Measurements from ENCODE around the gene MYOM3.

MYOM3 gene

GRCh38 chr1:24113641-24114033 is 1.7 kb upstream of the MYOM3 start:
- no peak for FAIRE-seq

DNA sequence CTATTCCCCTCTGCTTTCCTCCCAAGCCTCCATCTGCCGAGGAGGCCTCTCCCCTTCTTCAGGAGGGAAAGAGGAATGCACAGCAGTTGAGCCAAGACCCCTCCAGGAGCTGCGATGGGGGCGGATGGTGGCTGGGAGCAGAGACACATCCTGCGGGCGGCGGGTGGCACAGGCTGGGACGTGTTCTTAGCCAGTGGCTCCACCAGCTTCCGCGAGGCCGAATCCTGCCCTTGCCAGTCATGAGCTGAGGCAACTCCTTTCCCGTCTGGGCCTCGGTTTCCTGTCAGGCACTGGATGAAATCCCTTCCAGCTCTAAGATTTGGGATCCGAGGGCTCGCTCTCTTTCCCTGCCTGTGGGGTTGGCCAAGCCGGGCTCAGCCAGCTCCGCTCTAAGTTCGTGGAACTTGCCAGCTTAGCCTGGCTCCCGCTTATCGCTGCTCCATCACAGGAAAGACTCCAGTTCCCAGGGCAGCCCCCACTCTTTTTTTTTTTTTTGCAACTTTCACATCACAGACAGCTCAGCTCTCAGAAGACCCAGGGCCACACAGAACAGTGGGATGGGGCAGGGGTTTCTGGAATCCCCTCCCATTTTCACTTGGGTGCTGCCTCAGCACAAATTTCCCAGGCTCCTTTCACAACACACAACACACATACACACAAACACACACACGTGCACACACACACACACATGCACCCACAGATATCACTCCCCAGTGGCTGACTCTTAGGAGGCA is 506 bp downstream of the MYOM3 start:
- FAIRE-seq, result no peak

- FAIRE-seq, result no peak
Measured at GRCh38 chr1:24110642-24111261, 1.2 kb downstream of the MYOM3 start.

- FAIRE-seq, result no peak
Measured at GRCh38 chr1:24109686-24110475, 2.1 kb downstream of the MYOM3 start.

- FAIRE-seq, result no peak
Measured at GRCh38 chr1:24109166-24109483, 2.8 kb downstream of the MYOM3 start.

DNA sequence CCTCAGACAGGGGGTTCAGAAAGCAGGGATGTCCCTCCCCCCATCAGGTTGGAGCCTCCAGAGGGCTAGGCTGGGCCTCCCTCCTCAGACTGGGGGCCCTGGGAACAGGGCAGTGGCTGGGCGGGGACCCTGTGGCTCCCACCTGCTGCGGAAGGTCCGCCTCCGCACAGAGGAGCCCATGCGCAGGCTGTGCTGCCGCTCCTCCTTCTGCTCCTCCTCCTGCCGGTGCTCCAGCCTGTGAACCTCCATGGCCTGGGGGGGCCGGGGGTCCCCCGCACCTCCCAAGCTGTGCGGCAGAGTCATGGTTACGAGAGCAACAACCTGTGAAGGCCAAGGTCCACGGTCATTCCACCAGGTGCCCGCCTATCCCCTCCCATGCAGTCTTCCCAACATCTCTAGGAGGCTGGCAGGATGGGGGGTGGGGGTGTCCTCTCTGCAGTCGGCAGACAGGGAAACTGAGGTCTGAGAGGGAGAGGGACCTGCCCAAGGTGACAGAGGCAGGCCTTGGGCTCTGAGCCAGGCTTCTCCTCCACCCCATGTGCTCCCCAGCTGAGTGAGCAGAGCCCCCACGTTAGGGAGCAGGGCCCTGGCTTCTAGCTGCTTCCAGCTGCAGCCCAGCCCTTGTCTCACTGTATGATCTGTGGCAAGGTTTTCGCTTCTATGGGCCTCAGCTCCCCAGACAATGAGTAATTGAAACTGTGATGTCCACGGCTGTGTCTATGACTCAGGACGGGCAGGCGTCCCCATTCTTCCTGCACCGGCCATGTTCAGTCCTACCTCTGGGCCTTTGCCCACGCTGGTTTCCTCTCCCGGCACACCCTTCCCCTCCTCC is 3.4 kb downstream of the MYOM3 start:
- no peak for FAIRE-seq

DNA sequence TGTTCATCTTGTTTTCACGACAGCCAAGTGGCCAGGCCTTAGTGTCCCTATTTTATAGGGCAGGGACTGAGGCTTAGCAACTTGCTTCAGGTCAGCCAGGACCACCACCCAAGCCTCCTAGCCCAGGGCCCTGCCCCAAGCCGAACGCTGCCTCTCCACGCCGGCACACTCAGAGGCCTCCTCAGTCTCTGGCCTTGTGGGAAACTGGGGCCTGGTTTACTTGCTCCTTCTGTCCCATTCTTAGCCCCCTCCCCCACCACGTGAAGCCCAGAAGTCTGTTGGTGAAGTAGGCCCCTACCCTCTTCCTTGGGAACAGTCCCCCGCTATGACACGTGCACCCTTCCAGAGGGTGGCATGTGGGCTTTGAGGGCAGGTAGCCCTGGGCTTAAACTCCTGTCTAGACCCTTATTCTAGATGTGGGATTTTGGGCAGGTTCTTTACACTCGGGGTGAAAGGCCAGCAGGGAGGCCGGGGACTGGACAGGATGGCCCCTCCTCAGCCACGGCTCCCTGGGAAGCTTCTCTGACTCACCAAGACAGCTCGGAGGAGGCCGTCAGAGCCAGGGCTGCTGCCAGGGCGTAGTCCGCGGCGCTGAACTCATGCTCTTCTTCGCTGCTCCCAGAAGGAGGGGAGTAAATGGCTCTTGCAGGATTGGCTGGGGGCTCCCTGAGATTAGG is 4.3 kb downstream of the MYOM3 start:
- no peak for FAIRE-seq

- no peak for FAIRE-seq
Measured at GRCh38 chr1:24105368-24106160, 6.4 kb downstream of the MYOM3 start.

GRCh38 chr1:24104854-24105253 is 7.1 kb downstream of the MYOM3 start:
- no peak for FAIRE-seq

GRCh38 chr1:24103879-24104278 is 8.1 kb downstream of the MYOM3 start:
- no peak for FAIRE-seq

DNA sequence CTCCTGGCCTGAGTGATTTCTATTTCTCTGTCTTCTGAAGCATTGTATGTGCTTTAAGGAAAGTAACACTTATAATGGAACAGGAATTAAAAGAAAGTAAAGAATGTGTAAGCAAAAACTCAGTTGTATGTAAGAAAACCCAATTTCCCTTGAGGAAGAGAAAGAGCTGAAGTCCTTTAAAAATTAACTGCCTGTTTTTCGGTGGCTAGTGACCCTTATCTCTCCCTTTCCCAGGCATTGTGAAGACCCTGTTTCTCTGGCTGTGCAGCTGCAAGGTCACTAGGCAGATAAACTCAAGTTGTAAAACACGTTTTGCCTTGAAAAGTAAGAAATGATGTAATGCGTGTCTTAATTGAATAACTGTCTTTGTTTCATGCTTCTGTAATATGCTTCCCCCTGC is 8.5 kb downstream of the MYOM3 start:
- FAIRE-seq, result no peak

GRCh38 chr1:24102961-24103360 is 9.0 kb downstream of the MYOM3 start:
- no peak for FAIRE-seq

GRCh38 chr1:24101796-24102586 is 9.9 kb downstream of the MYOM3 start:
- FAIRE-seq, result no peak

GRCh38 chr1:24100945-24101737 is 10.8 kb downstream of the MYOM3 start:
- no peak for FAIRE-seq

GRCh38 chr1:24098943-24099638 is 12.8 kb downstream of the MYOM3 start:
- no peak for FAIRE-seq

DNA sequence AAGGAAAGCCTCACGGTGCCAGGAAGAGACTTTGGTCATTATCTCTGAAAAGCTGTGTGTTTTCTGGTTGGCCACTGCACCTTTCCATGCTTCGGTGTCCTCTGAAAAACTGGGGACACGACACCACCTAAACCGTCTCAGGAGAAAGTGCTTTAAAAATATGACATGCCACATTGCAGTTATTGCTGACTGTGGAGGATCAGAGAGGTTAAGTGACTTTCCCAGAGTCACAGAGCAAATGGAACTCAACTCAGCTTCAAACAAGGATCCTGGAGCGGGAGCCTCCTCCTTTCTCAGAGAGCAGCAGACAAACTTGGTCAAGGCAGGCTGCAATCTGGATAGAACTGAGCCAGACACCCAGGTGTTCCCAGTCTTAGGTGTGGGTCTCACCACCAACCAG is 13.8 kb downstream of the MYOM3 start:
- no peak for FAIRE-seq

DNA sequence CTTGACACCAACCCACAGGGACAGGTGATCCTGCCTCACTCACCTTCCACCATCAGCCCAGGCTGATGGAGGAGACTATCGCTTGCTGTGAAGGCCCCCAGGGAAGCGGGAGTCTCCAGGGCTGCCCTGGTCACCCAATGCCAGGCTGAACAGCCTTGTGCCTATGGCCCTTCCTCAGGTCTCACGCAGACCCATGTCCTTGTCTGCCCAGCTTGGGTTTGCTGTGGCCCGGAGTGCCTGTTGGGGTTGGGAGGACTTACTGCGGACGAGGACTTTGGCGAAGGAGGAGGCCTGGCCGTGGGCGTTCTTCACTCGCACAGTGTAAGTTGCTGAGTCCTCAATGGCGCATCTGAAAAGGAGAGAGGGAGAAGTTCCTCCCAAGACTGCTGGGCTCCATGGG is 14.3 kb downstream of the MYOM3 start:
- FAIRE-seq, result no peak

DNA sequence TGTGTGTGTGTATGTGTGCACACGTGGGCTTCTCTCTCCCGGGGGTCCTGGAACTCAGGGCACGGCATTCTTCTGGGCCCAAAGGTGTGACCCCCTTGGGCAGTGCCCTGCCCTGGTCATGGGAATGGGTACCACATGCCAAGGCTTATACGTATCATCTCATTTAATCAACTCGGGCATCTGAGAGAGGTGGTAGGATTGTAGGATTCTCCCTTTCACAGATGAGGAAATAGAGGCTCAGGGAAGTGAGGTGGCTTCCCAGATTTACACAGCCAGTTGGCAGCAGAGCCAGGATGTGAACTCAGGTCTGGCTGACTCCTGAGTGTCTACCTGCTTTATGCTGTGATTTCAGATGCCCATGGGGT is 15.2 kb downstream of the MYOM3 start:
- no peak for FAIRE-seq

GRCh38 chr1:24096009-24096738 is 15.8 kb downstream of the MYOM3 start:
- FAIRE-seq, result no peak

All from G401.6 (cell line).